NCI-H345 treated with DMSO at 0.1 percent for 48 hours (cell line): ENCODE measurements around the gene GRIP2.

Experiments used
- DNase-seq: peaks from one replicate; lab custom pipeline; 2025; ENCODE audit not compliant: unreplicated experiment; lab: John Stamatoyannopoulos, UW

Gene GRIP2

GRCh38 chr3:14562121-14562890, 22.2 kb upstream of the GRIP2 start:
- no peak for DNase-seq

GRCh38 chr3:14561051-14561960, 21.2 kb upstream of the GRIP2 start:
- DNase-seq: no peak

- DNase-seq: no peak
Measured at GRCh38 chr3:14560110-14560509, 20.0 kb upstream of the GRIP2 start.

GRCh38 chr3:14558029-14558428, 17.9 kb upstream of the GRIP2 start:
- DNase-seq: no peak

- DNase-seq: no peak
Measured at GRCh38 chr3:14555835-14556234, 15.7 kb upstream of the GRIP2 start.

- no peak for DNase-seq
Measured at GRCh38 chr3:14554715-14555114, 14.6 kb upstream of the GRIP2 start.

GRCh38 chr3:14553871-14554270, 13.7 kb upstream of the GRIP2 start:
- no peak for DNase-seq

GRCh38 chr3:14552717-14553116, 12.6 kb upstream of the GRIP2 start:
- DNase-seq: no peak

GRCh38 chr3:14552041-14552648, 12.0 kb upstream of the GRIP2 start:
- DNase-seq: no peak

- DNase-seq: no peak
Measured at GRCh38 chr3:14550651-14551611, 10.8 kb upstream of the GRIP2 start.

- no peak for DNase-seq
Measured at GRCh38 chr3:14550181-14550580, 10.0 kb upstream of the GRIP2 start.

GRCh38 chr3:14549256-14549919, 9.2 kb upstream of the GRIP2 start:
- no peak for DNase-seq

- DNase-seq: peak; percentile 21
Measured at GRCh38 chr3:14548321-14548729, 8.2 kb upstream of the GRIP2 start.

- DNase-seq: no peak
Measured at GRCh38 chr3:14547693-14548092, 7.6 kb upstream of the GRIP2 start.

- DNase-seq: no peak
Measured at GRCh38 chr3:14546041-14546440, 5.9 kb upstream of the GRIP2 start.

- no peak for DNase-seq
Measured at GRCh38 chr3:14545251-14545635, 5.1 kb upstream of the GRIP2 start.

GRCh38 chr3:14544282-14545250, 4.4 kb upstream of the GRIP2 start:
- no peak for DNase-seq

GRCh38 chr3:14543446-14543845, 3.3 kb upstream of the GRIP2 start:
- no peak for DNase-seq

- no peak for DNase-seq
Measured at GRCh38 chr3:14542656-14543055, 2.5 kb upstream of the GRIP2 start.
